Fibroblast of lung (primary cell): ENCODE results near the gene LZTS3. TPM values are rescaled to one million over a fixed set of nuclear protein-coding genes. Genes with fewer than 3 reads are reported as not detected.
A peak's percentile ranks its signal among the peaks of the same experiment; 100 is the strongest.

Experiments
- DNase-seq, 2 donors: peaks; one replicate each; pipeline versions ENCODE4 v3.0.0 to v3.0.0-alpha.2; 2010; ENCODE audit warnings: low read depth in 2 of 2
- H2AFZ ChIP-seq: 2 replicates; pipeline ENCODE4 v1.5.1; 2012; ENCODE audit warnings: low read length, control low read depth, inconsistent platforms
- H3K27ac ChIP-seq: 2 replicates; pipeline ENCODE4 v1.5.1; 2011; ENCODE audit warnings: low read length, control low read depth; ENCODE audit not compliant: insufficient read depth
- H3K27me3 ChIP-seq: 2 replicates; pipeline ENCODE4 v1.5.1; 2011; ENCODE audit warnings: mild to moderate bottlenecking, low read length; ENCODE audit not compliant: control insufficient read depth, insufficient read depth
- H3K36me3 ChIP-seq: 2 replicates; pipeline ENCODE4 v1.5.1; 2011; ENCODE audit warnings: low read length; ENCODE audit not compliant: control insufficient read depth, insufficient read depth
- H3K4me1 ChIP-seq: 2 replicates; pipeline ENCODE4 v1.5.1; 2011; ENCODE audit warnings: low read length; ENCODE audit not compliant: control insufficient read depth, insufficient read depth; ENCODE audit errors: extremely low read depth
- H3K4me2 ChIP-seq: 2 replicates; pipeline ENCODE4 v1.5.1; 2011; ENCODE audit warnings: low read length, control low read depth; ENCODE audit not compliant: insufficient read depth; ENCODE audit errors: extremely low read depth
- H3K4me3 ChIP-seq, 4 experiments: fragments of 200-600 bp in 1 of 4; sonication (generic) in 1 of 4; replicated peaks in 1 of 4; 2 replicates each; pipeline ENCODE4 v1.5.1; 2011 to 2016; ENCODE audit warnings: low read length in 4 of 4, low read depth in 3 of 4, mild to moderate bottlenecking in 3 of 4, control low read depth in 2 of 4, inconsistent platforms in 1 of 4, mixed read lengths in 1 of 4; ENCODE audit not compliant: insufficient read depth in 1 of 4; ENCODE audit errors: control extremely low read depth in 1 of 4
- H3K79me2 ChIP-seq: 2 replicates; pipeline ENCODE4 v1.5.1; 2012; ENCODE audit warnings: mild to moderate bottlenecking, low read length, inconsistent platforms; ENCODE audit not compliant: control insufficient read depth, insufficient read depth
- H3K9ac ChIP-seq: 2 replicates; pipeline ENCODE4 v1.5.1; 2011; ENCODE audit warnings: mild to moderate bottlenecking, low read length, control low read depth; ENCODE audit not compliant: insufficient read depth
- H3K9me3 ChIP-seq: 2 replicates; pipeline ENCODE4 v1.5.1; 2012; ENCODE audit warnings: low read depth, low read length; ENCODE audit not compliant: control insufficient read depth, insufficient read depth
- H4K20me1 ChIP-seq: 2 replicates; pipeline ENCODE4 v1.5.1; 2011; ENCODE audit warnings: low read length; ENCODE audit not compliant: control insufficient read depth, insufficient read depth; ENCODE audit errors: extremely low read depth
- CTCF ChIP-seq, 2 donors: IDR thresholded peaks in 1 of 2; conservative IDR thresholded peaks in 1 of 2; 1 replicate in 1 of 2; 2 replicates in 1 of 2; pipeline ENCODE4 v1.5.1; 2011 to 2012; ENCODE audit warnings: low read length in 2 of 2, control low read depth in 1 of 2, inconsistent platforms in 1 of 2, low read depth in 1 of 2, mild to moderate bottlenecking in 1 of 2
- EZH2 ChIP-seq: IDR thresholded peaks from 2 replicates; pipeline ENCODE4 v1.5.1; 2012; ENCODE audit warnings: low read length, control low read depth, mild to moderate bottlenecking; ENCODE audit errors: missing control alignments
- polyA plus RNA-seq, 2 donors: library from polyadenylated mRNA; depleted of rRNA in 1 of 2; stranded (reverse) in 1 of 2; unstranded in 1 of 2; fragments of >200 nt; gene quantifications; 2 replicates each; pipeline ENCODE4 v1.2.1, GENCODE V29; 2011 to 2012; ENCODE audit warnings: missing spikeins in 1 of 2
- total RNA-seq: library from RNA; depleted of rRNA; stranded (reverse); fragments of >200 nt; gene quantifications from 2 replicates; pipeline ENCODE4 v1.2.1, GENCODE V29; 2014

LZTS3 gene
- total and polyA plus RNA-seq, 2 donors (not counting 1 experiment from before 2014, with no cell fraction given) = 2.6 to 6.1 TPM

GRCh38 chr20:3180319-3180718 is 7.0 kb upstream of the LZTS3 start:
- no peak overlapping the region for H2AFZ ChIP-seq
- no peaks in the 10 kb centered on the region for H3K4me1 ChIP-seq
- no peaks in the 10 kb centered on the region for H3K36me3 ChIP-seq
- no peak overlapping the region for H3K4me3 ChIP-seq
- H3K4me2 ChIP-seq = no peak overlapping the region
- no peaks in the 10 kb centered on the region for H3K27me3 ChIP-seq
- no peaks in the 10 kb centered on the region for H3K9me3 ChIP-seq
- TF ChIP-seq CTCF (conservative IDR thresholded peaks at IDR 0.05 in 1 of 2, IDR thresholded peaks at IDR 0.05 in 1 of 2; ENCODE audit: low read depth in 1 of 2, low read length in 2 of 2) = no peak
- no peak for TF ChIP-seq EZH2
- DNase-seq = no peak
- H3K79me2 ChIP-seq = no peaks in the 10 kb centered on the region
- no peak overlapping the region for H3K27ac ChIP-seq
- no peaks in the 10 kb centered on the region for H4K20me1 ChIP-seq
- no peak overlapping the region for H3K9ac ChIP-seq

GRCh38 chr20:3177746-3178485 is 4.6 kb upstream of the LZTS3 start:
- H3K36me3 ChIP-seq = no peaks in the 10 kb centered on the region
- no peak overlapping the region for H3K4me3 ChIP-seq
- H3K4me1 ChIP-seq = peaks cover 3% of the 10 kb centered on the region
- no peak for TF ChIP-seq CTCF (conservative IDR thresholded peaks at IDR 0.05 in 1 of 2, IDR thresholded peaks at IDR 0.05 in 1 of 2; ENCODE audit: low read depth in 1 of 2, low read length in 2 of 2)
- no peak for TF ChIP-seq EZH2
- H3K9me3 ChIP-seq = no peaks in the 10 kb centered on the region
- H3K79me2 ChIP-seq = no peaks in the 10 kb centered on the region
- DNase-seq = no peak
- no peak overlapping the region for H3K4me2 ChIP-seq
- no peak overlapping the region for H3K9ac ChIP-seq
- no peak overlapping the region for H3K27ac ChIP-seq
- no peaks in the 10 kb centered on the region for H3K27me3 ChIP-seq
- no peak overlapping the region for H2AFZ ChIP-seq
- no peaks in the 10 kb centered on the region for H4K20me1 ChIP-seq

- Histone ChIP-seq H3K4me3 (peak overlapping the region in 2 of 4 experiments; percentile 75 to 86), H2AFZ (no peak overlapping the region), H3K27ac (no peak overlapping the region), H3K9ac (no peak overlapping the region), H3K9me3 (no peaks in the 10 kb centered on the region), H3K36me3 (no peaks in the 10 kb centered on the region), H4K20me1 (no peaks in the 10 kb centered on the region), H3K27me3 (peaks cover 11% of the 10 kb centered on the region), H3K4me1 (peaks cover 3% of the 10 kb centered on the region), H3K4me2 (no peak overlapping the region), H3K79me2 (no peaks in the 10 kb centered on the region)
- TF ChIP-seq EZH2 (no peak), CTCF (conservative IDR thresholded peaks at IDR 0.05 in 1 of 2, IDR thresholded peaks at IDR 0.05 in 1 of 2; ENCODE audit: low read depth in 1 of 2, low read length in 2 of 2) (no peak)
- no peak for DNase-seq
These were observed 1.9 kb upstream of the LZTS3 start for GRCh38 chr20:3175270-3175669.
